Thyroid gland (tissue), 4 donors: Measurements from ENCODE around the gene GLOD4.

Experiments
- POLR2A ChIP-seq, 2 donors: fragments of 450-650 bp; IDR thresholded peaks; one replicate each; pipeline ENCODE4 v1.6.1; 2017; ENCODE audit warnings: antibody characterized with exemption in 2 of 2, mild to moderate bottlenecking in 2 of 2, moderate library complexity in 1 of 2
- TF ChIP-seq, protein P1 (sequence below), 6 experiments: fragments of 200-600 bp in 3 of 6; fragments of 450-650 bp in 3 of 6; sonication (generic) in 3 of 6; IDR thresholded peaks; one replicate each; pipeline ENCODE4 v1.5.1; 2016 to 2019; ENCODE audit warnings: antibody characterized with exemption in 6 of 6, mild to moderate bottlenecking in 2 of 6, inconsistent platforms in 1 of 6, moderate library complexity in 1 of 6

GRCh38 chr17:732067-732901 is 49.8 kb downstream of the GLOD4 start, which contains the start of gene TLCD3A:
- TF ChIP-seq, protein P1, sequence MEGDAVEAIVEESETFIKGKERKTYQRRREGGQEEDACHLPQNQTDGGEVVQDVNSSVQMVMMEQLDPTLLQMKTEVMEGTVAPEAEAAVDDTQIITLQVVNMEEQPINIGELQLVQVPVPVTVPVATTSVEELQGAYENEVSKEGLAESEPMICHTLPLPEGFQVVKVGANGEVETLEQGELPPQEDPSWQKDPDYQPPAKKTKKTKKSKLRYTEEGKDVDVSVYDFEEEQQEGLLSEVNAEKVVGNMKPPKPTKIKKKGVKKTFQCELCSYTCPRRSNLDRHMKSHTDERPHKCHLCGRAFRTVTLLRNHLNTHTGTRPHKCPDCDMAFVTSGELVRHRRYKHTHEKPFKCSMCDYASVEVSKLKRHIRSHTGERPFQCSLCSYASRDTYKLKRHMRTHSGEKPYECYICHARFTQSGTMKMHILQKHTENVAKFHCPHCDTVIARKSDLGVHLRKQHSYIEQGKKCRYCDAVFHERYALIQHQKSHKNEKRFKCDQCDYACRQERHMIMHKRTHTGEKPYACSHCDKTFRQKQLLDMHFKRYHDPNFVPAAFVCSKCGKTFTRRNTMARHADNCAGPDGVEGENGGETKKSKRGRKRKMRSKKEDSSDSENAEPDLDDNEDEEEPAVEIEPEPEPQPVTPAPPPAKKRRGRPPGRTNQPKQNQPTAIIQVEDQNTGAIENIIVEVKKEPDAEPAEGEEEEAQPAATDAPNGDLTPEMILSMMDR (IDR thresholded peaks at IDR 0.05): no peak
- TF ChIP-seq POLR2A (IDR thresholded peaks at IDR 0.05): peak in 1 of 2 donors; percentile 16
